HEK293T (cell line): Measurements from ENCODE around the gene SETD3.

ENCODE experiments used
- L3MBTL2 ChIP-seq: fragments of 450-650 bp; conservative IDR thresholded peaks from 2 replicates; pipeline ENCODE4 v1.6.1; 2016; ENCODE audit warnings: mild to moderate bottlenecking
- LEF1 ChIP-seq: fragments of 450-650 bp; IDR thresholded peaks from 2 replicates; pipeline ENCODE4 v1.6.1; 2017; ENCODE audit warnings: mild to moderate bottlenecking, borderline replicate concordance
- SP1 ChIP-seq: fragments of 450-650 bp; IDR thresholded peaks from 2 replicates; pipeline ENCODE4 v1.6.1; 2017
- TF ChIP-seq, protein P1 (sequence below): fragments of 450-650 bp; IDR thresholded peaks from 2 replicates; pipeline ENCODE4 v1.6.1; 2016

DNA sequence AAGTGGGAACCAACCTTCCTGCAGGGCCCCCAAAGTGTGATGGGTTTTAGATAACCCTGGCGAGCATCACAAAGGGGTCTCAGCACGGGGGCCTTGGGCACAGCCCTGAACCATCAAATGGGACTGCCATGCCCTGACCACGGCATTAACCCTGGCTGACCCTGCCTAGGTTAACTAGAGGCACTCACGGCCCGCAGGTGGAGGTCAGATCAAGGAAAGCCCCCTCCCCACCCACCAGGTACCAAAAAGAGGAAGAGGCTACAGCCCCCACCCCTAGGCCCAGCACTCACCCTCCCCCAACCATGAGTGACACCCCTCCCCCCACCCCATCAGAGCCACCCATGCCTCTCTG lies 43.0 kb upstream of the SETD3 start:
- TF ChIP-seq LEF1 (no peak), SP1 (no peak), L3MBTL2 (no peak)
- TF ChIP-seq, protein P1, sequence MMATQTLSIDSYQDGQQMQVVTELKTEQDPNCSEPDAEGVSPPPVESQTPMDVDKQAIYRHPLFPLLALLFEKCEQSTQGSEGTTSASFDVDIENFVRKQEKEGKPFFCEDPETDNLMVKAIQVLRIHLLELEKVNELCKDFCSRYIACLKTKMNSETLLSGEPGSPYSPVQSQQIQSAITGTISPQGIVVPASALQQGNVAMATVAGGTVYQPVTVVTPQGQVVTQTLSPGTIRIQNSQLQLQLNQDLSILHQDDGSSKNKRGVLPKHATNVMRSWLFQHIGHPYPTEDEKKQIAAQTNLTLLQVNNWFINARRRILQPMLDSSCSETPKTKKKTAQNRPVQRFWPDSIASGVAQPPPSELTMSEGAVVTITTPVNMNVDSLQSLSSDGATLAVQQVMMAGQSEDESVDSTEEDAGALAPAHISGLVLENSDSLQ = no peak
